Measurements from ENCODE around the gene JCHAIN. TPM values are rescaled to one million over a fixed set of nuclear protein-coding genes. Genes with fewer than 3 reads are reported as not detected.

JCHAIN gene
- total RNA-seq, 2 donors from 2014 or later: not detected

- H3K27me3 Mint-ChIP-seq (ENCODE audit: insufficient read depth): peaks cover 5% of the 10 kb centered on the region
- no peak overlapping the region for H3K4me3 Mint-ChIP-seq
- no peak for TF ChIP-seq CTCF (conservative IDR thresholded peaks at IDR 0.05)
- no peaks in the 10 kb centered on the region for H3K36me3 Mint-ChIP-seq (ENCODE audit: low read depth)
- no peak overlapping the region for H3K9ac ChIP-seq (ENCODE audit: extremely low read depth, low read length, poor library complexity, severe bottlenecking)
- no peak overlapping the region for H3K27ac ChIP-seq (ENCODE audit: low read depth, low read length)
- H3K27me3 ChIP-seq (ENCODE audit: control insufficient read depth, insufficient read depth, low read length, poor library complexity, severe bottlenecking): peaks cover 15% of the 10 kb centered on the region
- no peaks in the 10 kb centered on the region for H3K4me1 ChIP-seq (ENCODE audit: control insufficient read depth, insufficient read depth, low read length)
- no peak overlapping the region for H3K4me3 ChIP-seq (ENCODE audit: low read length)
- no peaks in the 10 kb centered on the region for H3K36me3 ChIP-seq (ENCODE audit: control insufficient read depth, insufficient read depth, low read length)
- DNase-seq: no peak
- no peaks in the 10 kb centered on the region for H3K9me3 Mint-ChIP-seq
- no peaks in the 10 kb centered on the region for H3K9me3 ChIP-seq (ENCODE audit: control insufficient read depth, low read length)
- no peaks in the 10 kb centered on the region for H3K4me1 Mint-ChIP-seq
- no peak overlapping the region for H3K27ac Mint-ChIP-seq
Observed at GRCh38 chr4:70674191-70674590, 7.9 kb upstream of the JCHAIN start.

GRCh38 chr4:70671091-70671490, 4.8 kb upstream of the JCHAIN start:
- Mint-ChIP-seq H3K27ac (no peak overlapping the region), H3K36me3 (ENCODE audit: low read depth) (no peaks in the 10 kb centered on the region), H3K27me3 (ENCODE audit: insufficient read depth) (peaks cover 5% of the 10 kb centered on the region), H3K4me3 (no peak overlapping the region), H3K9me3 (no peaks in the 10 kb centered on the region), H3K4me1 (peaks cover 3% of the 10 kb centered on the region)
- H3K4me1 ChIP-seq (ENCODE audit: control insufficient read depth, insufficient read depth, low read length): peaks cover 2% of the 10 kb centered on the region
- no peak for TF ChIP-seq CTCF (conservative IDR thresholded peaks at IDR 0.05)
- H3K27me3 ChIP-seq (ENCODE audit: control insufficient read depth, insufficient read depth, low read length, poor library complexity, severe bottlenecking): peaks cover 15% of the 10 kb centered on the region
- H3K36me3 ChIP-seq (ENCODE audit: control insufficient read depth, insufficient read depth, low read length): no peaks in the 10 kb centered on the region
- H3K4me3 ChIP-seq (ENCODE audit: low read length): no peak overlapping the region
- H3K9me3 ChIP-seq (ENCODE audit: control insufficient read depth, low read length): no peaks in the 10 kb centered on the region
- H3K27ac ChIP-seq (ENCODE audit: low read depth, low read length): no peak overlapping the region
- 95 to 100% methylated on average over 2 of the region's 2 CpGs for WGBS, 2 experiments (ENCODE audit: insufficient coverage in 1 of 2, insufficient read length in 1 of 2)
- no peak overlapping the region for H3K9ac ChIP-seq (ENCODE audit: extremely low read depth, low read length, poor library complexity, severe bottlenecking)
- no peak for DNase-seq

- TF ChIP-seq CTCF (conservative IDR thresholded peaks at IDR 0.05): no peak
- Histone ChIP-seq H3K9ac (ENCODE audit: extremely low read depth, low read length, poor library complexity, severe bottlenecking) (no peak overlapping the region), H3K27ac (ENCODE audit: low read depth, low read length) (no peak overlapping the region), H3K4me3 (ENCODE audit: low read length) (no peak overlapping the region), H3K4me1 (ENCODE audit: control insufficient read depth, insufficient read depth, low read length) (peaks cover 2% of the 10 kb centered on the region), H3K9me3 (ENCODE audit: control insufficient read depth, low read length) (no peaks in the 10 kb centered on the region), H3K36me3 (ENCODE audit: control insufficient read depth, insufficient read depth, low read length) (no peaks in the 10 kb centered on the region), H3K27me3 (ENCODE audit: control insufficient read depth, insufficient read depth, low read length, poor library complexity, severe bottlenecking) (peaks cover 15% of the 10 kb centered on the region)
- Mint-ChIP-seq H3K27ac (no peak overlapping the region), H3K9me3 (no peaks in the 10 kb centered on the region), H3K4me1 (peaks cover 8% of the 10 kb centered on the region), H3K36me3 (ENCODE audit: low read depth) (no peaks in the 10 kb centered on the region), H3K4me3 (no peak overlapping the region), H3K27me3 (ENCODE audit: insufficient read depth) (peaks cover 5% of the 10 kb centered on the region)
- no peak for DNase-seq
- 80 to 87% methylated on average over 1 to 3 of the region's 5 CpGs for WGBS, 2 experiments (ENCODE audit: insufficient coverage in 1 of 2, insufficient read length in 1 of 2)
Observed at GRCh38 chr4:70670332-70671014, 4.2 kb upstream of the JCHAIN start.

All from endodermal cell (in vitro differentiated cells).